K562 (cell line): ENCODE measurements around the gene FERMT3. TPM values are rescaled to one million over a fixed set of nuclear protein-coding genes. Genes with fewer than 3 reads are reported as not detected.

ENCODE experiments used
- ATAC-seq: fragments of 200-7000 bp; cut with Tn5 transposase; 3 replicates; pipeline ENCODE4 v1.9.1; 2020; ENCODE audit warnings: moderate library complexity
- BruUV-seq: library from RNA; stranded (reverse); fragments of 400-500 nt; replicated peaks from 2 replicates; lab custom pipeline; 2021; lab: Mats Ljungman, UMichigan
- CTCF ChIA-PET: fragments of 300-600 bp; formaldehyde crosslinking; extraction: SDS; loops from one replicate; lab custom pipeline; 2021; ENCODE audit warnings: low intra/inter-chr PET ratio; lab: Yijun Ruan, JAX
- POLR2A ChIA-PET: fragments of 300-600, 350-650 bp; sonication (Branson Sonifier 250); formaldehyde crosslinking; extraction: SDS; loops from one replicate; lab custom pipeline; 2021; ENCODE audit warnings: antibody characterized with exemption, inconsistent platforms; lab: Yijun Ruan, JAX
- DNase-seq, 4 experiments: peaks; one replicate each; pipeline versions ENCODE4 v3.0.0 to v3.0.0-alpha.2; 2011 to 2018; ENCODE audit warnings: low spot score in 3 of 4, mixed read lengths in 3 of 4; ENCODE audit errors: extremely low read depth in 1 of 4
- FAIRE-seq: peaks from 2 replicates; lab custom pipeline; 2011; peaks lifted over from hg19 to GRCh38; lab: Jason Lieb, UNC
- H2AFZ ChIP-seq: 2 replicates; pipeline ENCODE4 v1.6.0; 2011; ENCODE audit warnings: low read depth, low read length, control low read depth, inconsistent platforms
- H3K27ac ChIP-seq: fragments of 200-600 bp; 3 replicates; pipeline ENCODE4 v1.8.0; 2011; ENCODE audit warnings: low read depth, mild to moderate bottlenecking, control low read depth, inconsistent platforms, low read length, moderate library complexity, mixed read lengths; ENCODE audit errors: extremely low read depth
- H3K27me3 ChIP-seq, 2 experiments: fragments of 300-600 bp in 1 of 2; 2 replicates in 1 of 2; 3 replicates in 1 of 2; pipeline versions ENCODE4 v1.6.0 to v1.8.0; 2011; ENCODE audit warnings: inconsistent platforms in 2 of 2, low read length in 2 of 2, mild to moderate bottlenecking in 1 of 2, mixed read lengths in 1 of 2, moderate library complexity in 1 of 2; ENCODE audit not compliant: control insufficient read depth in 2 of 2, insufficient read depth in 2 of 2
- H3K36me3 ChIP-seq: fragments of 300-600 bp; 3 replicates; pipeline ENCODE4 v1.8.0; 2011; ENCODE audit warnings: mild to moderate bottlenecking, low read length, inconsistent platforms; ENCODE audit not compliant: control insufficient read depth, insufficient read depth
- H3K4me1 ChIP-seq, 2 experiments: fragments of 200-600 bp in 1 of 2; replicated peaks in 1 of 2; 2 replicates in 1 of 2; 3 replicates in 1 of 2; pipeline versions ENCODE4 v1.5.1 to v1.8.0; 2011; ENCODE audit warnings: inconsistent platforms in 2 of 2, low read length in 2 of 2, mild to moderate bottlenecking in 1 of 2, mixed read lengths in 1 of 2, moderate library complexity in 1 of 2; ENCODE audit not compliant: control insufficient read depth in 2 of 2, insufficient read depth in 2 of 2
- H3K4me2 ChIP-seq: 2 replicates; pipeline ENCODE4 v1.6.1; 2011; ENCODE audit warnings: low read length, control low read depth, inconsistent platforms, mixed read lengths; ENCODE audit not compliant: insufficient read depth
- H3K4me3 ChIP-seq: fragments of 200-600 bp; sonication (generic), shearing (Covaris generic); 2 replicates; pipeline ENCODE4 v1.5.1; 2016; ENCODE audit warnings: control low read depth, inconsistent platforms
- H3K79me2 ChIP-seq: fragments of 200-600 bp; 3 replicates; pipeline ENCODE4 v1.8.0; 2011; ENCODE audit warnings: low read length, inconsistent platforms; ENCODE audit not compliant: control insufficient read depth, insufficient read depth
- H3K9ac ChIP-seq, 2 experiments: 2 replicates each; pipeline versions ENCODE4 v1.6.0 to v1.6.1; 2011; ENCODE audit warnings: low read depth in 2 of 2, low read length in 2 of 2, control low read depth in 1 of 2, inconsistent platforms in 1 of 2, mild to moderate bottlenecking in 1 of 2, mixed read lengths in 1 of 2; ENCODE audit not compliant: insufficient read depth in 1 of 2
- H3K9me1 ChIP-seq: one replicate; pipeline ENCODE4 v1.6.0; 2011; ENCODE audit warnings: inconsistent platforms, mild to moderate bottlenecking, low read length, moderate library complexity; ENCODE audit not compliant: control insufficient read depth, insufficient read depth
- H3K9me3 ChIP-seq: replicated peaks from 2 replicates; pipeline ENCODE4 v1.5.1; 2011; ENCODE audit warnings: low read depth, low read length, inconsistent platforms; ENCODE audit not compliant: control insufficient read depth, insufficient read depth
- H4K20me1 ChIP-seq: replicated peaks from 2 replicates; pipeline ENCODE4 v1.6.1; 2011; ENCODE audit warnings: low read length, inconsistent platforms, mixed read lengths; ENCODE audit not compliant: control insufficient read depth, insufficient read depth
- GABPA ChIP-seq: fragments of 200-800 bp; sonication (Bioruptor generic); conservative IDR thresholded peaks from 2 replicates; pipeline ENCODE4 v1.6.1; 2016; ENCODE audit warnings: low read depth, missing genetic modification characterization, missing compliant biosample characterization
- GATAD2B ChIP-seq: fragments of 450-650 bp; IDR thresholded peaks from 2 replicates; pipeline ENCODE4 v1.6.1; 2017; ENCODE audit warnings: mild to moderate bottlenecking, borderline replicate concordance
- MAZ ChIP-seq, 2 experiments: fragments of 450-650 bp in 1 of 2; sonication (generic) in 1 of 2; formaldehyde crosslinking; IDR thresholded peaks in 1 of 2; conservative IDR thresholded peaks in 1 of 2; 2 replicates each; pipeline versions ENCODE4 v1.4.0 to v1.5.0; 2020; ENCODE audit warnings: mild to moderate bottlenecking in 1 of 2, missing genetic modification reagents in 1 of 2
- NEUROD1 ChIP-seq: fragments of 150-350 bp; IDR thresholded peaks from 2 replicates; pipeline ENCODE4 v1.6.1; 2014; ENCODE audit warnings: borderline replicate concordance, low read length, low read depth; ENCODE audit not compliant: partially characterized antibody
- NR3C1 ChIP-seq: sonication (generic); formaldehyde crosslinking; IDR thresholded peaks from 2 replicates; pipeline ENCODE4 v1.8.1; 2022; ENCODE audit warnings: missing genetic modification reagents
- PATZ1 ChIP-seq: fragments of 250-450 bp; sonication (Bioruptor Pico); IDR thresholded peaks from 2 replicates; pipeline ENCODE4 v1.5.0; 2020; ENCODE audit warnings: mild to moderate bottlenecking, borderline replicate concordance
- POLR2AphosphoS2 ChIP-seq: IDR thresholded peaks from 2 replicates; pipeline ENCODE4 v1.6.1; 2012; ENCODE audit warnings: low read length, improper control_type of control experiment
- RBM25 ChIP-seq: fragments of 200-400 bp; formaldehyde crosslinking; IDR thresholded peaks from 2 replicates; pipeline ENCODE4 v1.6.1; 2018; ENCODE audit warnings: low read length, low read depth, moderate library complexity; ENCODE audit not compliant: severe bottlenecking
- TCF15 ChIP-seq: fragments of 250-450 bp; sonication (Bioruptor Pico); IDR thresholded peaks from 2 replicates; pipeline ENCODE4 v1.8.0; 2022; ENCODE audit warnings: moderate library complexity, mild to moderate bottlenecking, inconsistent platforms
- TFAP4 ChIP-seq: sonication (generic); formaldehyde crosslinking; IDR thresholded peaks from 2 replicates; pipeline ENCODE4 v1.8.0; 2022; ENCODE audit warnings: missing genetic modification reagents, mild to moderate bottlenecking, moderate library complexity, borderline replicate concordance
- THRAP3 ChIP-seq: fragments of 450-650 bp; IDR thresholded peaks from 2 replicates; pipeline ENCODE4 v1.6.1; 2016; ENCODE audit warnings: mild to moderate bottlenecking, inconsistent platforms, borderline replicate concordance
- XRCC3 ChIP-seq: fragments of 450-650 bp; IDR thresholded peaks from 2 replicates; pipeline ENCODE4 v1.6.1; 2017; ENCODE audit warnings: mild to moderate bottlenecking, moderate library complexity
- ZNF609 ChIP-seq: sonication (generic); formaldehyde crosslinking; IDR thresholded peaks from 2 replicates; pipeline ENCODE4 v1.8.1; 2023; ENCODE audit warnings: missing genetic modification reagents, mild to moderate bottlenecking, borderline replicate concordance
- WGBS: fragments of 100-300 bp; shearing (Covaris generic); methylation state at CpG from one replicate; pipeline ENCODE4 v1.1.6; 2016; ENCODE audit warnings: low coverage, mixed read lengths; ENCODE audit not compliant: insufficient coverage; ENCODE audit errors: missing lambda C conversion rate; 5-methylcytosine and 5-hydroxymethylcytosine counted together
- in situ Hi-C: fragments of 300-500 bp; cut with MboI; formaldehyde crosslinking; loops from 4 replicates; pipeline ENCODE4 v1.15.0; 2018; ENCODE audit warnings: inconsistent platforms, mixed read lengths
- intact Hi-C: fragments of 100-400 bp; cut with micrococcal nuclease; formaldehyde crosslinking; loops from 2 replicates; pipeline ENCODE4 v1.14.2; 2022
- polyA plus RNA-seq, 8 experiments: library from polyadenylated mRNA; depleted of rRNA in 4 of 8; stranded (reverse) in 5 of 8; unstranded in 3 of 8; fragments of >200 nt; fragmentation: Nextera tagmentation in 2 of 8; fragmentation: Illumina TruSeq in 1 of 8; extraction: Ambion mirVana in 2 of 8; extraction: Trizol in 1 of 8; gene quantifications; 2 replicates each; pipeline versions ENCODE4 v1.2.1 to v1.2.3, GENCODE V29; 2011 to 2014; ENCODE audit warnings: inconsistent platforms in 1 of 8, missing spikeins in 1 of 8
- total RNA-seq, 7 experiments: library from RNA; depleted of rRNA in 6 of 7; stranded (reverse); fragments of >200 nt in 6 of 7; fragmentation: Illumina TruSeq in 2 of 7; extraction: Trizol in 2 of 7; gene quantifications; 2 replicates each; pipeline versions ENCODE4 v1.2.1 to v1.2.3, GENCODE V29; 2011 to 2021; ENCODE audit warnings: low replicate concordance in 1 of 7

FERMT3 gene
- total and polyA plus RNA-seq, 9 of the 15 experiments (the other 6 are each of a cell fraction or from before 2014, with no cell fraction given): 3.2 to 275 (median 79.7) TPM

- Histone ChIP-seq H3K9me3 (no peaks in the 10 kb centered on the region), H3K79me2 (peaks cover 28% of the 10 kb centered on the region), H3K36me3 (peaks cover 63% of the 10 kb centered on the region), H3K4me2 (no peak overlapping the region), H3K4me3 (no peak overlapping the region), H3K27ac (no peak overlapping the region; the same call in 2 of the 3 replicates), H4K20me1 (no peaks in the 10 kb centered on the region), H2AFZ (no peak overlapping the region), H3K4me1 (peaks cover 0 to 61% of the 10 kb centered on the region in 2 experiments; a peak in 3 of 5 replicates), H3K9me1 (peaks cover 5% of the 10 kb centered on the region), H3K27me3 (no peaks in the 10 kb centered on the region), H3K9ac (peak overlapping the region in 1 of 2 experiments; percentile 53; a peak in 2 of 4 replicates)
- ATAC-seq (no peak), FAIRE-seq (no peak), DNase-seq (peak in 1 of 4 experiments; percentile 19)
- 66% methylated on average over 6 of the region's 9 CpGs for WGBS
- intact Hi-C loops (no loop called here), in situ Hi-C loops (no loop called here)
- ChIA-PET CTCF (no interaction called here), POLR2A (interaction anchor here (6.3 kb wide), 1 partner anchor 15 kb away, joined by 77 read pairs; the partner anchor contains the start of gene FERMT3)
- BruUV-seq: no TSS peak
- TF ChIP-seq NR3C1 (CRISPR knock-in tag): no peak
- TF ChIP-seq PATZ1 (CRISPR knock-in tag): no peak
- TF ChIP-seq MAZ (CRISPR knock-in tag; conservative IDR thresholded peaks at IDR 0.05 in 1 of 2, IDR thresholded peaks at IDR 0.05 in 1 of 2): 0 out of 4 replicates have a peak, but pooled peaks of 1 of the 2 experiments have one; percentile 25
- TF ChIP-seq POLR2AphosphoS2: peak; percentile 49; the same call in 1 of the 2 replicates
- no peak for TF ChIP-seq TFAP4
- no peak for TF ChIP-seq TCF15 (CRISPR knock-in tag)
- TF ChIP-seq NEUROD1: no peak
- TF ChIP-seq XRCC3: no peak
- no peak for TF ChIP-seq THRAP3
- TF ChIP-seq ZNF609 (CRISPR knock-in tag): no peak
- no peak for TF ChIP-seq GATAD2B
- peak; percentile 20 for TF ChIP-seq RBM25
- TF ChIP-seq GABPA (tag): no peak
Observed at GRCh38 chr11:64222651-64223000, 16.1 kb downstream of the FERMT3 start.
